ENCODE data around the gene SLC19A1. TPM values are rescaled to one million over a fixed set of nuclear protein-coding genes. Genes with fewer than 3 reads are reported as not detected.

SLC19A1 gene
- polyA plus RNA-seq, 3 donors, result 25.0 to 53.0 (median 39.9) TPM

GRCh38 chr21:45522381-45522780, 19.9 kb downstream of the SLC19A1 start:
- Histone ChIP-seq H2AFZ (ENCODE audit: insufficient read depth, low read depth, low read length, poor library complexity, severe bottlenecking) (no peak overlapping the region), H4K20me1 (ENCODE audit: insufficient read depth, low read length) (no peaks in the 10 kb centered on the region), H3K4me2 (replicated peaks; ENCODE audit: extremely low read depth, low read length, poor library complexity, severe bottlenecking) (no peak overlapping the region), H3K4me3 (replicated peaks in 1 of 3; ENCODE audit: low read depth in 2 of 3, low read length in 3 of 3) (no peak overlapping the region), H3K36me3 (replicated peaks in 1 of 2; ENCODE audit: control insufficient read depth in 1 of 2, insufficient read depth in 2 of 2, low read length in 2 of 2) (peaks cover 57 to 77% of the 10 kb centered on the region in 2 donors), H3K27ac (ENCODE audit: low read depth in 1 of 2, low read length in 2 of 2) (no peak overlapping the region), H3K9ac (ENCODE audit: insufficient read depth, low read length, poor library complexity, severe bottlenecking) (no peak overlapping the region), H3K79me2 (ENCODE audit: insufficient read depth, low read length) (peaks cover 19% of the 10 kb centered on the region), H3K9me3 (replicated peaks in 1 of 2; ENCODE audit: control insufficient read depth in 1 of 2, insufficient read depth in 1 of 2, low read length in 2 of 2) (peaks cover 7 to 16% of the 10 kb centered on the region in 2 donors), H3K27me3 (ENCODE audit: control insufficient read depth in 2 of 2, insufficient read depth in 2 of 2, low read length in 2 of 2) (no peaks in the 10 kb centered on the region), H3K4me1 (ENCODE audit: control insufficient read depth in 1 of 2, insufficient read depth in 2 of 2, low read length in 2 of 2) (peaks cover 15 to 25% of the 10 kb centered on the region in 2 donors)
- Mint-ChIP-seq H3K4me3 (no peak overlapping the region), H3K27ac (peak overlapping the region in 2 of 7 donors; percentile 4 to 24), H3K27me3 (ENCODE audit: low read depth in 3 of 3) (no peaks in the 10 kb centered on the region), H3K36me3 (peaks cover 59 to 84% of the 10 kb centered on the region in 2 donors), H3K9me3 (peaks cover 23 to 50% (median 31%) of the 10 kb centered on the region in 7 donors), H3K4me1 (peaks cover 17% of the 10 kb centered on the region)
- no peak for DNase-seq
- no peak for TF ChIP-seq CTCF (IDR thresholded peaks at IDR 0.05)
- 100% methylated on average over 1 of the region's 6 CpGs for WGBS (ENCODE audit: insufficient coverage)
- intact Hi-C loops (cut with micrococcal nuclease), result no loop called here

DNA sequence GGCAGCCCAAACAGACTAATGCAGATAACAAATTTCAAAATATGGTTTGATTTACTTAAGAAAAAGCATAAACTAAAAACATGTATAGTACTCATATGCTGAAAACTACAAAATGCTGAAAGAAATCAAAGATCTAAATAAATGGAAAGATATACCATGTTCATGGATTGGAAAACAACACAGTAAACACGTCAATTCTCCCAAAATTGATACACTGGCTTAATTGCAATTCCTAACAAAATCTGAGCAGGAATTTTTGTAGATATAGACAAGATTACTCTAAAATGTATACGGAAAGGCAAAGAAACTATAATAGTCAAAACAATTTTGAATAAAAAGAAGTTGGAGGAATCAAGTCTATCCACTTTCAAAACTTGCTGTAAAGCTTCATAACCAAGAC, 21.0 kb downstream of the SLC19A1 start:
- H3K4me3 ChIP-seq (replicated peaks in 1 of 3; ENCODE audit: low read depth in 2 of 3, low read length in 3 of 3), result no peak overlapping the region
- no peak overlapping the region for H2AFZ ChIP-seq (ENCODE audit: insufficient read depth, low read depth, low read length, poor library complexity, severe bottlenecking)
- no peak overlapping the region for H3K27ac ChIP-seq (ENCODE audit: low read depth in 1 of 2, low read length in 2 of 2)
- no peak for TF ChIP-seq CTCF (IDR thresholded peaks at IDR 0.05)
- H4K20me1 ChIP-seq (ENCODE audit: insufficient read depth, low read length), result no peaks in the 10 kb centered on the region
- peaks cover 24 to 36% of the 10 kb centered on the region in 2 donors for H3K4me1 ChIP-seq (ENCODE audit: control insufficient read depth in 1 of 2, insufficient read depth in 2 of 2, low read length in 2 of 2)
- Mint-ChIP-seq H3K4me3 (no peak overlapping the region), H3K9me3 (peaks cover 23 to 50% (median 31%) of the 10 kb centered on the region in 7 donors), H3K36me3 (peaks cover 59 to 84% of the 10 kb centered on the region in 2 donors), H3K27ac (no peak overlapping the region), H3K4me1 (peaks cover 23% of the 10 kb centered on the region), H3K27me3 (ENCODE audit: low read depth in 3 of 3) (no peaks in the 10 kb centered on the region)
- H3K79me2 ChIP-seq (ENCODE audit: insufficient read depth, low read length), result peaks cover 24% of the 10 kb centered on the region
- no CpG with 5 or more reads among the region's 2 CpGs for WGBS (ENCODE audit: insufficient coverage)
- H3K36me3 ChIP-seq (replicated peaks in 1 of 2; ENCODE audit: control insufficient read depth in 1 of 2, insufficient read depth in 2 of 2, low read length in 2 of 2), result peaks cover 56 to 71% of the 10 kb centered on the region in 2 donors
- H3K9me3 ChIP-seq (replicated peaks in 1 of 2; ENCODE audit: control insufficient read depth in 1 of 2, insufficient read depth in 1 of 2, low read length in 2 of 2), result peaks cover 7 to 16% of the 10 kb centered on the region in 2 donors
- intact Hi-C loops (cut with micrococcal nuclease), result no loop called here
- no peak overlapping the region for H3K4me2 ChIP-seq (replicated peaks; ENCODE audit: extremely low read depth, low read length, poor library complexity, severe bottlenecking)
- DNase-seq, result no peak
- H3K27me3 ChIP-seq (ENCODE audit: control insufficient read depth in 2 of 2, insufficient read depth in 2 of 2, low read length in 2 of 2), result no peaks in the 10 kb centered on the region
- H3K9ac ChIP-seq (ENCODE audit: insufficient read depth, low read length, poor library complexity, severe bottlenecking), result no peak overlapping the region
